Lower lobe of right lung (tissue), 2 donors: ENCODE data around the gene DARS2. TPM values are rescaled to one million over a fixed set of nuclear protein-coding genes. Genes with fewer than 3 reads are reported as not detected.

Experiments used
- ATAC-seq, 2 donors: fragments of 200-7000 bp; cut with Tn5 transposase; one replicate each; pipeline ENCODE4 v1.9.1; 2020 to 2022; ENCODE audit warnings: mild to moderate bottlenecking in 2 of 2, moderate library complexity in 2 of 2
- DNase-seq: peaks from one replicate; pipeline ENCODE4 v3.0.0-alpha.2; 2020
- H3K27ac ChIP-seq: fragments of 200-600 bp; one replicate; pipeline ENCODE4 v1.8.0; 2022
- H3K27me3 ChIP-seq: fragments of 200-600 bp; one replicate; pipeline ENCODE4 v1.8.0; 2022; ENCODE audit warnings: low read depth
- H3K36me3 ChIP-seq: fragments of 200-600 bp; one replicate; pipeline ENCODE4 v1.8.0; 2022; ENCODE audit warnings: mild to moderate bottlenecking
- H3K4me1 ChIP-seq: fragments of 200-600 bp; one replicate; pipeline ENCODE4 v1.8.0; 2022
- H3K4me3 ChIP-seq: fragments of 200-600 bp; one replicate; pipeline ENCODE4 v1.8.0; 2022; ENCODE audit warnings: mild to moderate bottlenecking
- H3K9me3 ChIP-seq: fragments of 200-600 bp; one replicate; pipeline ENCODE4 v1.8.0; 2022
- intact Hi-C: fragments of 100-400 bp; cut with DNase I; formaldehyde crosslinking; loops from one replicate; pipeline ENCODE4 v1.11.0; 2022
- total RNA-seq: library from RNA; stranded (reverse); fragmentation: NEBNext Ultra II Directional; extraction: Animal tissue kit (Norgen Biotek cat#: 25700); gene quantifications from one replicate; pipeline ENCODE4 v1.2.1, GENCODE V29; 2021
- TF ChIP-seq, protein P1 (sequence below): fragments of 200-600 bp; IDR thresholded peaks from one replicate; pipeline ENCODE4 v1.8.0; 2022; ENCODE audit warnings: antibody characterized with exemption, mild to moderate bottlenecking
- donor health status: DM: no; HTN: yes; CAD: no; lungs with severe emphysema.

The DARS2 gene
- total RNA-seq, 1 donor from 2014 or later = 17.1 TPM

DNA sequence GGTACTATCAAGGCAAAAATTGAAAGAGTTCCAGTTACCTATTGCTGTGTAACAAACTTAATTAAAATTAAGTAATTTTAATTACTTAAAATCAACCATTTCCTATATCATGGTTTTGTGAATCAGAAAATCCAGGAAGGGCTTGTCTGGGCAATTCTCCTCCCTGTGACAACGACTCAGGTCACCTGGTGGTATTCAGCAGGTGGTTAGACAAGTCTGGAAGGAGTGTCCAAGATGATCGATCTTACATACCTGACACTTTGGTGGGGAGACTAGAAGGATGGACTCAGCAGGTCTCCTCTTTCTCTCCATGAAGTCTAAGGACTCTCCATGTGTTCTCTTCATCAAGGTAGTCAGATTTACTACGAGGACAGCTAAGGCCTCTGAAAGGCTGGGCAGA is 69.7 kb downstream of the DARS2 start:
- Histone ChIP-seq H3K4me3 (no peak overlapping the region), H3K9me3 (no peaks in the 10 kb centered on the region), H3K4me1 (no peaks in the 10 kb centered on the region), H3K27me3 (no peaks in the 10 kb centered on the region), H3K36me3 (peaks cover 11% of the 10 kb centered on the region), H3K27ac (no peak overlapping the region)
- intact Hi-C loops = no loop called here
- ATAC-seq = no peak
- DNase-seq = no peak
- TF ChIP-seq, protein P1, sequence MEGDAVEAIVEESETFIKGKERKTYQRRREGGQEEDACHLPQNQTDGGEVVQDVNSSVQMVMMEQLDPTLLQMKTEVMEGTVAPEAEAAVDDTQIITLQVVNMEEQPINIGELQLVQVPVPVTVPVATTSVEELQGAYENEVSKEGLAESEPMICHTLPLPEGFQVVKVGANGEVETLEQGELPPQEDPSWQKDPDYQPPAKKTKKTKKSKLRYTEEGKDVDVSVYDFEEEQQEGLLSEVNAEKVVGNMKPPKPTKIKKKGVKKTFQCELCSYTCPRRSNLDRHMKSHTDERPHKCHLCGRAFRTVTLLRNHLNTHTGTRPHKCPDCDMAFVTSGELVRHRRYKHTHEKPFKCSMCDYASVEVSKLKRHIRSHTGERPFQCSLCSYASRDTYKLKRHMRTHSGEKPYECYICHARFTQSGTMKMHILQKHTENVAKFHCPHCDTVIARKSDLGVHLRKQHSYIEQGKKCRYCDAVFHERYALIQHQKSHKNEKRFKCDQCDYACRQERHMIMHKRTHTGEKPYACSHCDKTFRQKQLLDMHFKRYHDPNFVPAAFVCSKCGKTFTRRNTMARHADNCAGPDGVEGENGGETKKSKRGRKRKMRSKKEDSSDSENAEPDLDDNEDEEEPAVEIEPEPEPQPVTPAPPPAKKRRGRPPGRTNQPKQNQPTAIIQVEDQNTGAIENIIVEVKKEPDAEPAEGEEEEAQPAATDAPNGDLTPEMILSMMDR = no peak

DNA sequence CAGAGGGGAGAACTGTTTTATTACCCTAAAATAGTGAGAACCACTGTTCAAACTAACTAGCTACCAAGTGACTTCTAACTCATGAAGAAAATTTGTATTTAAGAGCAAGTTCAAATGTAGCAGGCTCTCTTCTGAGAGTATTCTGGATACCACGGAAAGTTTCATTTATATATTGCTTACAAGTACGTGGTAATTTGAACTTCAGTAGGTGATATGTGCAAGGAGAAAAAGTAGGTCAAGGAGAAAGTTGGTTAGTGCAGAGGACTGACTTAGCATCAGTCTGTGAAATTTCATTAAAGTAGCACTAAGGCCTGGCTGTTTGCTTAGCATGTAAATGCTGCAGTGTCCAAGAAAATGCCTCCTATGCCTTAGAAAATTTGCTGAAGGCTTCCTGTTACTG is 76.0 kb downstream of the DARS2 start:
- Histone ChIP-seq H3K4me3 (no peak overlapping the region), H3K36me3 (peaks cover 4% of the 10 kb centered on the region), H3K27ac (no peak overlapping the region), H3K4me1 (no peaks in the 10 kb centered on the region), H3K27me3 (no peaks in the 10 kb centered on the region), H3K9me3 (no peaks in the 10 kb centered on the region)
- DNase-seq (no peak), ATAC-seq (no peak)
- intact Hi-C loops = no loop called here
- TF ChIP-seq, protein P1 = no peak

DNA sequence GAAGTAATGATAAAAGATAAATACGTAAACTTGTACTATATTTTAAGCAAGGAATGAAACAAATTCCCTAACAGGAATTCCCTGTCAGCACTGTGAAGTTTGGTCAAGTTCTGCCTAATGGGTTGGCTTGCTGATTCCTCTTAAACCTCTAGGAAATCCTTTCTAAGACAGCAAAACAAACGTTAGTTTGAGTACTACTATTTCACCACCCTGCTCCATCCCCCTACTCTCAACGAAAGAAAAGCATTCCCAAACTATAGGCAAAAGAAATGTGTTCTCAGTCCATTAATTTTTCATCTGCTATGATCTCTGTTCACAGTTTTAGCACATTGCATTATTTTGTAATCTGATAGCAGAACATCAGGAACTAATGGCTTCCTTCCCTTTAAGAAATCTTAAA is 76.5 kb downstream of the DARS2 start:
- H3K4me1 ChIP-seq = no peaks in the 10 kb centered on the region
- H3K4me3 ChIP-seq = no peak overlapping the region
- intact Hi-C loops = no loop called here
- no peak overlapping the region for H3K27ac ChIP-seq
- H3K9me3 ChIP-seq = no peaks in the 10 kb centered on the region
- no peaks in the 10 kb centered on the region for H3K36me3 ChIP-seq
- ATAC-seq (no peak), DNase-seq (no peak)
- no peaks in the 10 kb centered on the region for H3K27me3 ChIP-seq
- TF ChIP-seq, protein P1 = no peak

DNA sequence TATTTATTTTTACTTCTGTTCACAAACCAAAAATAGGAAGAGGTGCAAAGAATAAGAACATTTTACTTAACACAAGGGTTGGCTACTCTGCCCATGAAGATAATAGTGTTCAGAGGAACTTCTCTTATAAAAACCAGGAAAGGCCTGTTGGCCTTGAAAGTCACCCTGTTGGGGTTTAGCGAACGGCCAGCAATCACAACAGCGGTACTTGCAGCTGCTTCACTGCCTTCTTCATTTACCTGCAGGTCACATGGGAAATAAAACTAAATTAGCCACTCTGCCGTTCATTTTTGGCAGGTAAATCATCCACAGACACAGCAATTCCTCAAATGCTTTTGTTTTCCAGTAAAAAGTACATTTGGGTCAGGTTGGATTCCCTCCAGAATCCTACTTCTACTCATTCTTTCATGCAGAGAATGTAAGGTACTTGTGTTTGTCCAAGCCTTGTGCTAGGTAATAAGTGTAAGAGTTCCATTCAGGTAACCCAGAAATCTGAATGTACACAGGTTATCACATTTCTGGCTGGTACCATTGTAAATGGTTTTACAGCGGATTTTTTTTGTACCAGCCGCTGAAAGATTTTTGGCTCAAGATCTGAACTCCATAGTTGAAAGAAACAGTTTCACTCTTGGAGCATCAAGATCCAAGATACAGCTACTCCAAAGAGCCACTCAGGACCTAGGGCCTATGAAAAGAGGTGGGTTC is 79.5 kb downstream of the DARS2 start:
- no peak for DNase-seq
- Histone ChIP-seq H3K27me3 (no peaks in the 10 kb centered on the region), H3K4me1 (no peaks in the 10 kb centered on the region), H3K9me3 (no peaks in the 10 kb centered on the region), H3K36me3 (no peaks in the 10 kb centered on the region), H3K4me3 (no peak overlapping the region), H3K27ac (no peak overlapping the region)
- no peak for ATAC-seq
- TF ChIP-seq, protein P1 = no peak
- intact Hi-C loops = no loop called here

Other genes with a start within 250 kb of the DARS2 start
- 1.4 TPM for gene SLC9C2, start 221.6 kb upstream of the DARS2 start, total RNA-seq
- gene TEX50, start 189.3 kb upstream of the DARS2 start, total RNA-seq = not detected
- gene ANKRD45, start 154.8 kb upstream of the DARS2 start, total RNA-seq = 4.2 TPM
- 24.9 TPM for gene KLHL20, start 109.7 kb upstream of the DARS2 start, total RNA-seq
- 6.9 TPM for gene CENPL, start 210 bp downstream of the DARS2 start, total RNA-seq
- 282 TPM for gene GAS5, start 43.3 kb downstream of the DARS2 start, total RNA-seq
- 15.6 TPM for gene ZBTB37, start 43.7 kb downstream of the DARS2 start, total RNA-seq
- 0.30 TPM for gene SERPINC1, start 92.7 kb downstream of the DARS2 start, total RNA-seq
- 41.1 TPM for gene RC3H1, start 197.7 kb downstream of the DARS2 start, total RNA-seq